Thyroid gland (tissue), 4 donors: ENCODE data around the gene ABCC5.

ENCODE experiments used
- CTCF ChIP-seq, 6 experiments: fragments of 200-600 bp in 3 of 6; fragments of 450-650 bp in 3 of 6; sonication (generic) in 3 of 6; IDR thresholded peaks; one replicate each; pipeline ENCODE4 v1.5.1; 2016 to 2019; ENCODE audit warnings: antibody characterized with exemption in 6 of 6, mild to moderate bottlenecking in 2 of 6, inconsistent platforms in 1 of 6, moderate library complexity in 1 of 6
- POLR2A ChIP-seq, 2 donors: fragments of 450-650 bp; IDR thresholded peaks; one replicate each; pipeline ENCODE4 v1.6.1; 2017; ENCODE audit warnings: antibody characterized with exemption in 2 of 2, mild to moderate bottlenecking in 2 of 2, moderate library complexity in 1 of 2

- TF ChIP-seq CTCF (IDR thresholded peaks at IDR 0.05) (no peak), POLR2A (IDR thresholded peaks at IDR 0.05) (no peak)
Measured at GRCh38 chr3:183922421-183922820, 95.3 kb downstream of the ABCC5 start.
